GOT3 (cell line): Measurements from ENCODE around the gene SGK2.

ENCODE experiments used
- DNase-seq: peaks from one replicate; lab custom pipeline; 2025; ENCODE audit warnings: mixed read lengths; lab: John Stamatoyannopoulos, UW

SGK2 gene

GRCh38 chr20:43536041-43536816, 22.6 kb upstream of the SGK2 start:
- DNase-seq: no peak

GRCh38 chr20:43536817-43537440, 21.9 kb upstream of the SGK2 start:
- DNase-seq: no peak

- no peak for DNase-seq
Observed at GRCh38 chr20:43537921-43538877, 20.6 kb upstream of the SGK2 start.

- no peak for DNase-seq
Observed at GRCh38 chr20:43538878-43539700, 19.7 kb upstream of the SGK2 start.

GRCh38 chr20:43539975-43540672, 18.7 kb upstream of the SGK2 start:
- DNase-seq: no peak

GRCh38 chr20:43540673-43541060, 18.2 kb upstream of the SGK2 start:
- no peak for DNase-seq

- no peak for DNase-seq
Observed at GRCh38 chr20:43541214-43541613, 17.6 kb upstream of the SGK2 start.

- no peak for DNase-seq
Observed at GRCh38 chr20:43542161-43542560, 16.7 kb upstream of the SGK2 start.

GRCh38 chr20:43542674-43543073, 16.2 kb upstream of the SGK2 start:
- no peak for DNase-seq

GRCh38 chr20:43543138-43543537, 15.7 kb upstream of the SGK2 start:
- DNase-seq: no peak

GRCh38 chr20:43544501-43544900, 14.3 kb upstream of the SGK2 start:
- DNase-seq: no peak

GRCh38 chr20:43545837-43546578, 12.8 kb upstream of the SGK2 start:
- no peak for DNase-seq

- no peak for DNase-seq
Observed at GRCh38 chr20:43548273-43548880, 10.4 kb upstream of the SGK2 start.

- no peak for DNase-seq
Observed at GRCh38 chr20:43549416-43550065, 9.3 kb upstream of the SGK2 start.

- DNase-seq: no peak
Observed at GRCh38 chr20:43550456-43550855, 8.4 kb upstream of the SGK2 start.

GRCh38 chr20:43554369-43554768, 4.5 kb upstream of the SGK2 start:
- no peak for DNase-seq

GRCh38 chr20:43559147-43559987, 540 bp downstream of the SGK2 start:
- DNase-seq: no peak

- DNase-seq: no peak
Observed at GRCh38 chr20:43560974-43561373, 2.1 kb downstream of the SGK2 start.
